GM19438 (cell line): Measurements from ENCODE around the gene CFL2.

ENCODE experiments used
- ATAC-seq: cut with Tn5 transposase; IDR thresholded peaks from one replicate; pipeline ENCODE4 v1.9.1; 2021; ENCODE audit warnings: low read depth; ENCODE audit not compliant: unreplicated experiment

The CFL2 gene

DNA sequence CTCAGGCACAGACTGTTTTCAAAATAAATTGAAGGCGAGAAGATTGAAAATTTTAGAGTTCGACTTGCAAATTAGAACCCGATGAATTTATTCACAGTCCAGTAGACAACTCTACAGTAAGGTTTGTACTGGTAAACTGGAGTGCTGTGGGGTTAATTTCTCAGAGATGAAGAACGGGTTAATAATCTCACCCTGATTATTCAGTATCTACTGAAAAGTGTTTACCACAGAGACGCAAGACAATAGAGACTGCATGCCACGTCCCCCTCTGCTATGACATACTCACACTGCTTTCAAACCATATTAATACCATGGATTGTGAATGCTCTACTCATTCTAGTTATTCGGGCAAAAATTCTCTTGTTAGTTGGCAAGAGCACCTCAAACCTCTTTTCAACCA is 36.1 kb downstream of the CFL2 start:
- no peak for ATAC-seq

DNA sequence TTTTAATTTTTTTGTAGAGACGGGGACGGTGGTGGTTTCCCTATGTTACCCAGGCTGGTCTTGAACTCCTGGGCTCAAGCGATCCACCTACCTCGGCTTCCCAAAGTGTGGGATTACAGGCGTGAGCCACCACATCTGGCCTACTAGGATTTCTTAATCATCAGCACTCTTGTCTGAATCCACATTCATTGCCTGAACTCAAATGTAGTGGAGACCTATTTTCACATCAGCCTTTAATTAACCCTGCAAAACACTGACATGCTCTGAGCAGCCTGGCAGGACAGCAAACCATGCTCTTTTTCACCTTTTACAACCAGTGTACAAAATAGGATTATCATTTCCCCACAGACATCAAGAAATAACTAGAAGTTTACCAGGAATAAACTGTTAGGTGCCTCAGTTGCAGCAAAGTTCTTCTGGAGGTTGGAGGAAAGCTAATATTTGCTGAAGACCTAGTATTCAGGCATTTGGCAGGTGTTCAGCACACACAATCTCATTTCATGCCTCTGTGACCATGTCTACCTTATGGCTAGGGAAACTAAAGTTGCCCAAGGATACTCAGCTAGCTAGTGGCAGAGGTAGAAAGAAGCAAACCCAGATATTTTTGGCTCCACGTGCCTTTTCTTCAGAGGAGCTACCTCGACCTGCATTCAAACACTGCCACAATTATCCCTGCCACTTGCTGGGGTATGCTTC is 37.7 kb downstream of the CFL2 start:
- ATAC-seq: no peak

DNA sequence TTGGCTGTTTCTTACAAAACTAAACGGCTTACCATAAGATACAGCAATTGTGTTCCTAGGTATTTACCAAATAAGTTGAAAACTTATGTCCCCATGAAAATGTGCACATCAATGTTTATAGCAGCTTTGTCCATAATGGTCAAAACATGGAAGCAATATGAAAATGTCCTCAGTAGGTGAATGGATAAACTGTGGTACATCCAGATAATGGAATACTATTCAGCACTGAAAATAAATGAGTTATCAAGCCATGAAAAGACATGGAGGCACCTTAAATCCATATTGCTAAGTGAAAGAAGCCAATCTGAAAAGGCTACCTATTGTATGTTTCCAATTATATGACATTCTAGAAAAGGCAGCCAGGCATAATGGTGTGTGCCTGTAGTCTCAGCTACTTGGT is 40.7 kb downstream of the CFL2 start:
- no peak for ATAC-seq

DNA sequence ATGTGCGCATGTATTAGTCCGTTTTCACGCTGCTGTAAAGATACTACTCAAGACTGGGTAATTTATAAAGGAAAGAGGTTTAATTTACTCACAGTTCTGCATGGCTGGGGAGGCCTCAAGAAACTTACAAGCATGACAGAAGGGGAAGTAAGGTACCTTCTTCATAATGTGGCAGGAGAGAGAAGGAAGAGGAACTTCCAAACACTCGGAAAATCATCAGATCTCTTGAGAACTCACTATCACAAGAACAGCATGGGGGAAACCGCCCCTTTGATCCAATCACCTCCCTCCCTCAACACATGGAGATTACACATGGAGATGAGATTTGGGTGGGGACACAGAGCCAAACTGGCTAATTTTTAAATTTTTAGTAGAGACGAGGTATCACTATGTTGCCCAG is 42.7 kb downstream of the CFL2 start:
- no peak for ATAC-seq

DNA sequence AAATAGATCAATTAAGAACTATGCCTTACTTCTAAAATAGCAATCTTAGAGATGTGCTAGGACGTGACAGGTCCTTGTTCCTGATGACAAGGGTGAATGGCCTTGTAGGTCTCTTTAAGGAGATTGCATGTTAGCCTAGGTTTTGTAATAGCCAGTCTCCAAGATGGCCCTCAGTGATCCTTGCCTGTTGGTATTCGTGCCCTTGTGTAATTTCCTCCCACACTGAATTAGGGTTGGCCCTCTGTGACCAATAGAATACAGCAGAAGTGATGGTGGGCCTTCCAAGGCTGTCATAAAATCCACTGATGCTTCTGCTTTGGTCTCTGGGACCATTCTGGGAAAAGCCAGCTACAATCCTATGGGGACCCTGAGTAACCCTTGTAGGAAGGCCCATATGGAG is 46.3 kb downstream of the CFL2 start:
- ATAC-seq: no peak

DNA sequence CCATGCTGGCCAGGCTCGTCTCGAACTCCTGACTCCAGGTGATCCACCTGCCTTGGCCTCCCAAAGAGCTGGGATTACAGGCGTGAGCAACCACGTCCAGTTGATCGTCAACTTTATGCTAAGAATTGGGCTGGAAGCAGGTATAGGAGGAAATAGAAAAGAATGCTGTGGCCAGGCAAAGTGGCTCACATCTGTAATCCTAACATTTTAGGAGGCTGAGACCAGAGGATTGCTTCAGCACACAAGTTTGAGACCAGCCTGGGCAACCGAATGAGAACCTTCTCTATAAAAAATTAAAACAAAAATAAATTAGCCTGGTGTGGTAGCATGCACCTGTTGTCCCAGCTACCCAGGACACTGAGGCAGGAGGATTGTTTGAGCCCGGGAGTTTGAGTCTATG is 47.4 kb downstream of the CFL2 start:
- no peak for ATAC-seq

DNA sequence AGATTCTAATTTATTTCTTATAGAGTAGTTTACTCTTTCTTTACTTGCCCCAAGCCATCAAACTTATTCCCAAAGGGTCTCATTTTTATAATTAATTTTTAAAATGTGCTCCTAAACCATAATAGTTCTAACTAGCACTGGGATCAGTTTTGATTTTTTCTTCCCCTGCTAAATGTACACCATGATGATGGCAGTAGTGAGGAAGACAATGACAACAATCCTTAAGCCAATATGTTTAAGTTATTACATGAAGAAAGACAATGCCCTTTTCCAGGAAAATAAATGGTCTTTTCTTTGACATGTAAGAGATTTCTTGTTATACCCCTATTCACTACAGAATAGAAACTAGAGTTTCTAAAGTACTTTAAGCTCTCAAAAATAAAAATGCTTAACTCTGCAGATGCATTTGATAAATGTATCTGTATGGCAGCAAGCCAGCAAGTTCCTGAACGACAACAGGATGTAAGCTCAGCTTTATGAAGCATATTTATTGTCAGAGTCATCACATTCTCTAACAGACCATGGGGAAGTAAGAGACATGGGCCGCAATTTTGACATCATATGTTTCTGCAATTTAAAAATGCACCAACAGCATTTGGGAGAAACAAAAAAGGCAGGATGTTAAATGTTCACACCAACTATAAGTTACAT is 48.5 kb downstream of the CFL2 start:
- ATAC-seq: no peak

DNA sequence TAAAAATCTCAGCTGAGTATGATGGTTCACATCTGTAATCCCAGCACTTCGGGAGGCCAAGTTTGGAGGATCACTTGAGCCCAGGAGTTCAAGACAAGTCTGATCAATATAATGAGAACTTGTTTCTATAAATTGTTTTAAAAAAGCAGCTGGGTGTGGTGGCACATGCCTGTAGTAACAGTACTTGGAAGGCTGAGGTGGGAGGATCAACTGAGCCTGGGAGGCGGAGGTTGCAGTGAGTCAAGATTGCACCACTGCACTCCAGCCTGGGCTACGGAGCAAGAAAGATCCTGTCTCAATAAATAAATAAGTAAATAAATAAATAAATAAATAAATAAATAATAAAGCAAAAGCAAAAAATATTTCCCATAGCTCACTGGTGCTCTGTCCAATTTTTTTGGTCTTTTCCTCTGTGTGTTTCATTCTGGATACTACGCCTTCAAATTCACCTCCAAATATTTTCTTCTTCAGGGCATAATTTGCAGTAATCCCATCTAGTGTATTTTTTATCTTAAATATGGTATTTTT is 51.8 kb downstream of the CFL2 start:
- ATAC-seq: no peak

DNA sequence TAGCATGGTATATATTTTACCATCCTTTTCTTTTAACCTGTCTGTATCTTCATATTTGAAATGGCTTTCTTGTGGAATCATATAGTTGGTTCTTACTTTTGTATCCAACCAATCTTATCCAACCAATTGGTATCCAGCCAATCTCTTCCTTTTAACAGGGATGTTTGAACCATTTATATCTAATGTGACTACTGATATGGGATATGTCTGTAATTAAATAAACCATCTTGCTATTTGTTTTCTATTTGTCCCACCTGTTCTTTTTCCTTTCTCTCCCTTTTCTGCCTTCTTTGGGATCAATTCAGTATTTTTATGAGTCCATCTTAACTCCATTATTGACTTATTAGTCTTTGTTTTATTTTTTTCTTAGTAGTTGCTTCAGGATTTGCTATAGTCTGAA is 53.6 kb downstream of the CFL2 start:
- ATAC-seq: no peak
